GM12872 (cell line): ENCODE data around the gene LDLRAD3.

Source experiments
- CTCF ChIP-seq: IDR thresholded peaks from 3 replicates; pipeline ENCODE4 v1.5.1; 2011; ENCODE audit warnings: low read depth, mild to moderate bottlenecking, low read length, moderate library complexity; ENCODE audit not compliant: insufficient read depth

LDLRAD3 gene, protein sequence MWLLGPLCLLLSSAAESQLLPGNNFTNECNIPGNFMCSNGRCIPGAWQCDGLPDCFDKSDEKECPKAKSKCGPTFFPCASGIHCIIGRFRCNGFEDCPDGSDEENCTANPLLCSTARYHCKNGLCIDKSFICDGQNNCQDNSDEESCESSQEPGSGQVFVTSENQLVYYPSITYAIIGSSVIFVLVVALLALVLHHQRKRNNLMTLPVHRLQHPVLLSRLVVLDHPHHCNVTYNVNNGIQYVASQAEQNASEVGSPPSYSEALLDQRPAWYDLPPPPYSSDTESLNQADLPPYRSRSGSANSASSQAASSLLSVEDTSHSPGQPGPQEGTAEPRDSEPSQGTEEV

DNA sequence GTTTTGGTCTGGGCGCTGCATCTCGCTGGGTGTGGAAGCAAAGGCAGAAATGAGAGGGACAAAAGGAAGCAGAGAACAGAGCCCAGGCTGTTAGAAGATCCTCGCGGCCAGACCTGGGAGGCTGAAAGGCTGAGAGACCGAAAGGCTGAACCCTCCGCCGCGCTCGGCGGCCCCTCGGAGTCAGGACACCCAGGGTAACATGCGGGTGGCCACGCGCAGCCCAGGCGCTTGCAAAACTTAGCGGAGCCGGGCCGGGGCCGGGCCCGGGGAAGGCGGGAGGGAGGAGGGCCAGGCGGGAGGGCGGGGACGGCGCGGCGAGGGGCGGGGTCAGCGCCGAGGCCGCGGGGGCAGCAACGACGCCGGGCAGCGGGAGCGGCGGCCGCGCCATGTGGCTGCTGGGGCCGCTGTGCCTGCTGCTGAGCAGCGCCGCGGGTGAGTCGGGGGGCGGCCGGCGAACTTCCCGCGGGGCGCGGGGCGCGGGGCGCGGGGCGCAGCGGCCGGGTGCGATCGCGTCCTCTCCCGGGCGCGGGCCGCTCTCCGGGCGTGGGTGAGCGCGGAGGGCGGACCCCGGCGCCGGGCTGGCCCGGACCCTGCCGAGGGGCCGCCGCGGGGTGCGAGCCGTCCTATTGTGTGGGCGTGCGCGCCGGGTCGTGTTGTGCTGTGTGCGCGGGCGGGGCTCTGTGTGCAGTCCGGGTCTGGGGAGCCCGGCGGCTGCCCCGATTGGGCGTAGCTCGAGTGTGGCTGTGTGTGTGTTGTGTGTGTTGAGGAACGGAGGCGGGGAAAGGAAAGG lies at the start of gene LDLRAD3:
LDLRAD3 (plus strand) TSS at position 350 of the 790 bp plus-strand sequence; CDS start at position 387, 37 bp downstream.
- no peak for TF ChIP-seq CTCF

- TF ChIP-seq CTCF = no peak
Measured at GRCh38 chr11:35897019-35897418, 46.8 kb upstream of the LDLRAD3 start.

DNA sequence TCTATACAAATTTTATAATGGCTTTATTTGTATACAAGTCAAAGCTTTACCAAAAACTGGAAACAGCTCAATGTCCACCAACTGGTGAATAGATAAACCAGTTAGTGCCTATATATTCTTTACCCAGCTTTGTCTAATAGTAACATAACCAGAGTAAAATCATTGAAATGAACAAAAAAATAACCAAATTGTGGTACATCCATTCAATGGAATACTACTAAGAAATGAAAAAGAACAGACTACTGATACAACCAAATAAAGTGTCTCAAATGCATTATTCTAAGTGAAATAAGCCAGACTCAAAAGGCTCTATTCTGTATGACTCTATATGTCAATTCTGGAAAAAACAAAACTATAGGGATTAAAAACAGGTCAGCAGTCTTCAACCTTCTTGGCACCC lies 40.9 kb upstream of the LDLRAD3 start:
- TF ChIP-seq CTCF = no peak

GRCh38 chr11:35905646-35906276 lies 38.1 kb upstream of the LDLRAD3 start:
- no peak for TF ChIP-seq CTCF

- TF ChIP-seq CTCF = no peak
Measured at GRCh38 chr11:35906277-35906661, 37.6 kb upstream of the LDLRAD3 start.

- no peak for TF ChIP-seq CTCF
Measured at GRCh38 chr11:35906681-35907080, 37.2 kb upstream of the LDLRAD3 start.
